K562 (cell line): ENCODE measurements around the gene C6orf62. TPM values are rescaled to one million over a fixed set of nuclear protein-coding genes. Genes with fewer than 3 reads are reported as not detected.

Experiments
- BRCA1 ChIP-seq, 2 experiments: fragments of 450-650 bp in 1 of 2; sonication (generic) in 1 of 2; formaldehyde crosslinking in 1 of 2; IDR thresholded peaks; 2 replicates each; pipeline versions ENCODE4 v1.5.0 to v1.6.1; 2017 to 2020; ENCODE audit warnings: mild to moderate bottlenecking in 1 of 2, missing genetic modification reagents in 1 of 2
- HLTF ChIP-seq: fragments of 450-650 bp; IDR thresholded peaks from 2 replicates; pipeline ENCODE4 v1.6.1; 2016
- MYBL2 ChIP-seq, 2 experiments: fragments of 450-650 bp in 1 of 2; sonication (generic) in 1 of 2; formaldehyde crosslinking in 1 of 2; IDR thresholded peaks; 2 replicates each; pipeline versions ENCODE4 v1.6.1 to v1.8.1; 2017 to 2022; ENCODE audit warnings: borderline replicate concordance in 1 of 2, inconsistent platforms in 1 of 2, low read depth in 1 of 2, mild to moderate bottlenecking in 1 of 2, missing genetic modification reagents in 1 of 2, moderate library complexity in 1 of 2
- MYC ChIP-seq, 2 experiments: fragments of 250-450 bp in 1 of 2; sonication (Bioruptor Pico) in 1 of 2; IDR thresholded peaks; 2 replicates each; pipeline versions ENCODE4 v1.5.1 to v1.6.1; 2012 to 2021; ENCODE audit warnings: low read depth in 2 of 2, borderline replicate concordance in 1 of 2, improper control_type of control experiment in 1 of 2, low read length in 1 of 2, mild to moderate bottlenecking in 1 of 2, moderate library complexity in 1 of 2
- OTX1 ChIP-seq: fragments of 450-650 bp; formaldehyde crosslinking; IDR thresholded peaks from 2 replicates; pipeline ENCODE4 v1.4.0; 2022; ENCODE audit warnings: mild to moderate bottlenecking
- RBFOX2 ChIP-seq: fragments of 200-400 bp; formaldehyde crosslinking; IDR thresholded peaks from 2 replicates; pipeline ENCODE4 v1.6.1; 2017; ENCODE audit warnings: low read depth, mild to moderate bottlenecking, low read length, moderate library complexity
- RFX1 ChIP-seq: fragments of 450-650 bp; IDR thresholded peaks from 2 replicates; pipeline ENCODE4 v1.6.1; 2016; ENCODE audit warnings: mild to moderate bottlenecking, moderate library complexity
- RUNX1 ChIP-seq: sonication (generic); IDR thresholded peaks from 2 replicates; pipeline ENCODE4 v1.6.1; 2016; ENCODE audit warnings: antibody characterized with exemption, low read depth
- ZNF408 ChIP-seq: fragments of 250-450 bp; sonication (Bioruptor Pico); IDR thresholded peaks from 2 replicates; pipeline ENCODE4 v1.4.0; 2020; ENCODE audit warnings: low read depth, mild to moderate bottlenecking, moderate library complexity
- ZNF639 ChIP-seq, 2 experiments: fragments of 200-800 bp in 1 of 2; sonication (Bioruptor generic) in 1 of 2; sonication (generic) in 1 of 2; formaldehyde crosslinking in 1 of 2; IDR thresholded peaks in 1 of 2; conservative IDR thresholded peaks in 1 of 2; 2 replicates each; pipeline versions ENCODE4 v1.5.0 to v1.6.1; 2016 to 2020; ENCODE audit warnings: missing compliant biosample characterization in 1 of 2, missing genetic modification characterization in 1 of 2, missing genetic modification reagents in 1 of 2
- polyA plus RNA-seq, 8 experiments: library from polyadenylated mRNA; depleted of rRNA in 4 of 8; stranded (reverse) in 5 of 8; unstranded in 3 of 8; fragments of >200 nt; fragmentation: Nextera tagmentation in 2 of 8; fragmentation: Illumina TruSeq in 1 of 8; extraction: Ambion mirVana in 2 of 8; extraction: Trizol in 1 of 8; gene quantifications; 2 replicates each; pipeline versions ENCODE4 v1.2.1 to v1.2.3, GENCODE V29; 2011 to 2014; ENCODE audit warnings: inconsistent platforms in 1 of 8, missing spikeins in 1 of 8
- total RNA-seq, 7 experiments: library from RNA; depleted of rRNA in 6 of 7; stranded (reverse); fragments of >200 nt in 6 of 7; fragmentation: Illumina TruSeq in 2 of 7; extraction: Trizol in 2 of 7; gene quantifications; 2 replicates each; pipeline versions ENCODE4 v1.2.1 to v1.2.3, GENCODE V29; 2011 to 2021; ENCODE audit warnings: low replicate concordance in 1 of 7
- TF ChIP-seq, protein P1 (sequence below): fragments of 250-450 bp; sonication (Bioruptor Pico); IDR thresholded peaks from 2 replicates; pipeline ENCODE4 v1.4.0; 2020; ENCODE audit warnings: mild to moderate bottlenecking, moderate library complexity
- TF ChIP-seq, protein P2 (sequence below): fragments of 450-650 bp; IDR thresholded peaks from 2 replicates; pipeline ENCODE4 v1.6.1; 2016; ENCODE audit warnings: low read depth

The C6orf62 gene
- total and polyA plus RNA-seq, 9 of the 15 experiments (the other 6 are each of a cell fraction or from before 2014, with no cell fraction given): 48.5 to 579 (median 111) TPM

DNA sequence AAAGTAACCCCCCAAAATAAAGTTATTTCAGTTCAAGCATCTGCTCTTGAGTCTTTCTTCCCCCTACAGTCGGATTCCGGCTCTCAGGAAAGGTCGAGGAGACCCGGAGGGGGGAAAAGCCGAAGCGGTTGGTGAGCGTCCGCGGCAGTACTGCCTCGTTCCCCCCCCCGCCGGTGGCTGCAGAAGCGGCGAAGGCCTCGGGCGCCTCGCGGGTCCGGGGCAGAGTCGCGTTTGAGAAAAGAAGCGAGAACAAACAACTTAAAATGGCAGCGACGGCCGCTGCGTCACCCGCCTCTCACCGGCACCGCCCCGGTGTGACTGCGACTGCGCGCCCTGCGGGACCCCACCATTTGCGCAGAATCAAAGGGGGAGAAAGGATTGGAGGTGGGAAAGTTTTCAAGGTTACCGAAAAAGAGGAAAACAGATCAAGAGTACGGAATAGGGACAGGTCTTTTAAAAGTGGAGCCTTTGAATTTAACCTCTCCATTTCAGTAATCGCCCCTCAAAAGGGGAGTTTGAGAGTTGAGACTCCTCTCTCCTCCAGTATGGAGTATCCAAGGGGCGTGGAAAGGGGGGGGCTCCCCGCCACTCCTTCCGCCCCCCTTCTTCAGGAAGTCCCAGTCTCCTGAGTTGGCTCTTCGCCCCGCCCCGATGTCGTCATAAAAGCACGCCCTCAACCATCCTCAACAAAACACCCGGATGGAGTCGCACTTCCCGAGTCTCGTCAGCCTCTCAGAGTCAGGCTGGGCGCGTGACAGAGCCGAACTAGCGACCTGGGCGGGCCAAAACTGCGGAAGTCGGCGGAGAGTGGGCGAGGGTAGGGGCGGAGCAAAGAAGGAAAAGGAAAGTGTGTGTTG lies 1.9 kb upstream of the C6orf62 start (continued):
- TF ChIP-seq, protein P1, sequence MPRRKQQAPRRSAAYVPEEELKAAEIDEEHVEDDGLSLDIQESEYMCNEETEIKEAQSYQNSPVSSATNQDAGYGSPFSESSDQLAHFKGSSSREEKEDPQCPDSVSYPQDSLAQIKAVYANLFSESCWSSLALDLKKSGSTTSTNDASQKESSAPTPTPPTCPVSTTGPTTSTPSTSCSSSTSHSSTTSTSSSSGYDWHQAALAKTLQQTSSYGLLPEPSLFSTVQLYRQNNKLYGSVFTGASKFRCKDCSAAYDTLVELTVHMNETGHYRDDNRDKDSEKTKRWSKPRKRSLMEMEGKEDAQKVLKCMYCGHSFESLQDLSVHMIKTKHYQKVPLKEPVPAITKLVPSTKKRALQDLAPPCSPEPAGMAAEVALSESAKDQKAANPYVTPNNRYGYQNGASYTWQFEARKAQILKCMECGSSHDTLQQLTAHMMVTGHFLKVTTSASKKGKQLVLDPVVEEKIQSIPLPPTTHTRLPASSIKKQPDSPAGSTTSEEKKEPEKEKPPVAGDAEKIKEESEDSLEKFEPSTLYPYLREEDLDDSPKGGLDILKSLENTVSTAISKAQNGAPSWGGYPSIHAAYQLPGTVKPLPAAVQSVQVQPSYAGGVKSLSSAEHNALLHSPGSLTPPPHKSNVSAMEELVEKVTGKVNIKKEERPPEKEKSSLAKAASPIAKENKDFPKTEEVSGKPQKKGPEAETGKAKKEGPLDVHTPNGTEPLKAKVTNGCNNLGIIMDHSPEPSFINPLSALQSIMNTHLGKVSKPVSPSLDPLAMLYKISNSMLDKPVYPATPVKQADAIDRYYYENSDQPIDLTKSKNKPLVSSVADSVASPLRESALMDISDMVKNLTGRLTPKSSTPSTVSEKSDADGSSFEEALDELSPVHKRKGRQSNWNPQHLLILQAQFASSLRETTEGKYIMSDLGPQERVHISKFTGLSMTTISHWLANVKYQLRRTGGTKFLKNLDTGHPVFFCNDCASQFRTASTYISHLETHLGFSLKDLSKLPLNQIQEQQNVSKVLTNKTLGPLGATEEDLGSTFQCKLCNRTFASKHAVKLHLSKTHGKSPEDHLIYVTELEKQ (CRISPR knock-in tag): no peak
- TF ChIP-seq MYC (IDR thresholded peaks at IDR 0.05; ENCODE audit: low read depth, low read length) (no peak; the same call in 1 of the 2 replicates), MYC (CRISPR knock-in tag; IDR thresholded peaks at IDR 0.05; ENCODE audit: borderline replicate concordance, low read depth) (no peak), ZNF639 (CRISPR knock-in tag; conservative IDR thresholded peaks at IDR 0.05 in 1 of 2, IDR thresholded peaks at IDR 0.05 in 1 of 2) (peak in 1 of 2 experiments; percentile 83; a peak in 2 of 4 replicates), HLTF (no peak), ZNF408 (CRISPR knock-in tag) (no peak), MYBL2 (IDR thresholded peaks at IDR 0.05; ENCODE audit: low read depth) (no peak), MYBL2 (CRISPR knock-in tag; IDR thresholded peaks at IDR 0.05; ENCODE audit: borderline replicate concordance) (no peak), BRCA1 (IDR thresholded peaks at IDR 0.05) (no peak), BRCA1 (CRISPR knock-in tag; IDR thresholded peaks at IDR 0.05) (no peak), RFX1 (no peak; the same call in 1 of the 2 replicates), OTX1 (CRISPR knock-in tag) (no peak), RUNX1 (no peak), RBFOX2 (peak; percentile 98)
- TF ChIP-seq, protein P2, sequence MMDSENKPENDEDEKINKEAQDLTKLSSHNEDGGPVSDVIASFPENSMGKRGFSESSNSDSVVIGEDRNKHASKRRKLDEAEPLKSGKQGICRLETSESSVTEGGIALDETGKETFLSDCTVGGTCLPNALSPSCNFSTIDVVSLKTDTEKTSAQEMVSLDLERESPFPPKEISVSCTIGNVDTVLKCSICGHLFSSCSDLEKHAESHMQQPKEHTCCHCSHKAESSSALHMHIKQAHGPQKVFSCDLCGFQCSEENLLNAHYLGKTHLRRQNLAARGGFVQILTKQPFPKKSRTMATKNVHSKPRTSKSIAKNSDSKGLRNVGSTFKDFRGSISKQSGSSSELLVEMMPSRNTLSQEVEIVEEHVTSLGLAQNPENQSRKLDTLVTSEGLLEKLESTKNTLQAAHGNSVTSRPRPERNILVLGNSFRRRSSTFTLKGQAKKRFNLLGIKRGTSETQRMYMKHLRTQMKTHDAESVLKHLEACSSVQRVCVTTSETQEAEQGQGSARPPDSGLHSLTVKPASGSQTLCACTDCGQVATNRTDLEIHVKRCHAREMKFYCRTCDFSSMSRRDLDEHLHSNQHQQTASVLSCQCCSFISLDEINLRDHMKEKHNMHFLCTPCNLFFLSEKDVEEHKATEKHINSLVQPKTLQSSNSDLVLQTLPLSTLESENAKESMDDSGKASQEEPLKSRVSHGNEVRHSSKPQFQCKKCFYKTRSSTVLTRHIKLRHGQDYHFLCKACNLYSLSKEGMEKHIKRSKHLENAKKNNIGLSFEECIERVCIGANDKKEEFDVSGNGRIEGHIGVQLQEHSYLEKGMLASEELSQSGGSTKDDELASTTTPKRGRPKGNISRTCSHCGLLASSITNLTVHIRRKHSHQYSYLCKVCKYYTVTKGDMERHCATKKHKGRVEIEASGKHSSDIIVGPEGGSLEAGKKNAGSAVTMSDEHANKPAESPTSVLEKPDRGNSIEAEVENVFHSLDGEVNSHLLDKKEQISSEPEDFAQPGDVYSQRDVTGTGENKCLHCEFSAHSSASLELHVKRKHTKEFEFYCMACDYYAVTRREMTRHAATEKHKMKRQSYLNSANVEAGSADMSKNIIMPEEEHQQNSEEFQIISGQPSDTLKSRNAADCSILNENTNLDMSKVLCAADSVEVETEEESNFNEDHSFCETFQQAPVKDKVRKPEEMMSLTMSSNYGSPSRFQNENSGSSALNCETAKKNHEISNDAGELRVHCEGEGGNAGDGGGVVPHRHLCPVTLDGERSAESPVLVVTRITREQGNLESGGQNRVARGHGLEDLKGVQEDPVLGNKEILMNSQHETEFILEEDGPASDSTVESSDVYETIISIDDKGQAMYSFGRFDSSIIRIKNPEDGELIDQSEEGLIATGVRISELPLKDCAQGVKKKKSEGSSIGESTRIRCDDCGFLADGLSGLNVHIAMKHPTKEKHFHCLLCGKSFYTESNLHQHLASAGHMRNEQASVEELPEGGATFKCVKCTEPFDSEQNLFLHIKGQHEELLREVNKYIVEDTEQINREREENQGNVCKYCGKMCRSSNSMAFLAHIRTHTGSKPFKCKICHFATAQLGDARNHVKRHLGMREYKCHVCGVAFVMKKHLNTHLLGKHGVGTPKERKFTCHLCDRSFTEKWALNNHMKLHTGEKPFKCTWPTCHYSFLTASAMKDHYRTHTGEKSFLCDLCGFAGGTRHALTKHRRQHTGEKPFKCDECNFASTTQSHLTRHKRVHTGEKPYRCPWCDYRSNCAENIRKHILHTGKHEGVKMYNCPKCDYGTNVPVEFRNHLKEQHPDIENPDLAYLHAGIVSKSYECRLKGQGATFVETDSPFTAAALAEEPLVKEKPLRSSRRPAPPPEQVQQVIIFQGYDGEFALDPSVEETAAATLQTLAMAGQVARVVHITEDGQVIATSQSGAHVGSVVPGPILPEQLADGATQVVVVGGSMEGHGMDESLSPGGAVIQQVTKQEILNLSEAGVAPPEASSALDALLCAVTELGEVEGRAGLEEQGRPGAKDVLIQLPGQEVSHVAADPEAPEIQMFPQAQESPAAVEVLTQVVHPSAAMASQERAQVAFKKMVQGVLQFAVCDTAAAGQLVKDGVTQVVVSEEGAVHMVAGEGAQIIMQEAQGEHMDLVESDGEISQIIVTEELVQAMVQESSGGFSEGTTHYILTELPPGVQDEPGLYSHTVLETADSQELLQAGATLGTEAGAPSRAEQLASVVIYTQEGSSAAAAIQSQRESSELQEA: no peak
